WERI-Rb-1 (cell line): ENCODE results near the gene LRP11.

Experiments
- DNase-seq: peaks from one replicate; pipeline ENCODE4 v3.0.0-alpha.2; 2020
- H3K27ac ChIP-seq: fragments of 250-450 bp; sonication (Bioruptor Pico); 2 replicates; pipeline ENCODE4 v1.5.1; 2020; ENCODE audit warnings: mild to moderate bottlenecking, moderate library complexity
- H3K27me3 ChIP-seq: fragments of 250-450 bp; sonication (Bioruptor Pico); 2 replicates; pipeline ENCODE4 v1.5.1; 2021; ENCODE audit warnings: mild to moderate bottlenecking, low read depth, moderate library complexity; ENCODE audit not compliant: insufficient read depth, severe bottlenecking
- H3K36me3 ChIP-seq: fragments of 250-450 bp; sonication (Bioruptor Pico); 2 replicates; pipeline ENCODE4 v1.5.1; 2020; ENCODE audit warnings: mild to moderate bottlenecking, moderate library complexity
- H3K4me3 ChIP-seq: 2 replicates; pipeline ENCODE4 v1.5.1; 2011; ENCODE audit warnings: low read depth, mild to moderate bottlenecking, control low read depth, low read length
- H3K9me3 ChIP-seq: fragments of 250-450 bp; sonication (Bioruptor Pico); 2 replicates; pipeline ENCODE4 v1.5.1; 2021; ENCODE audit warnings: mild to moderate bottlenecking, moderate library complexity; ENCODE audit not compliant: severe bottlenecking
- TF ChIP-seq, protein P1 (sequence below): IDR thresholded peaks from 2 replicates; pipeline ENCODE4 v1.5.1; 2011; ENCODE audit warnings: low read depth, mild to moderate bottlenecking, control low read depth, inconsistent platforms, low read length

The LRP11 gene

GRCh38 chr6:149771925-149772324 is 92.2 kb downstream of the LRP11 start:
- peaks cover 52% of the 10 kb centered on the region for H3K36me3 ChIP-seq

DNA sequence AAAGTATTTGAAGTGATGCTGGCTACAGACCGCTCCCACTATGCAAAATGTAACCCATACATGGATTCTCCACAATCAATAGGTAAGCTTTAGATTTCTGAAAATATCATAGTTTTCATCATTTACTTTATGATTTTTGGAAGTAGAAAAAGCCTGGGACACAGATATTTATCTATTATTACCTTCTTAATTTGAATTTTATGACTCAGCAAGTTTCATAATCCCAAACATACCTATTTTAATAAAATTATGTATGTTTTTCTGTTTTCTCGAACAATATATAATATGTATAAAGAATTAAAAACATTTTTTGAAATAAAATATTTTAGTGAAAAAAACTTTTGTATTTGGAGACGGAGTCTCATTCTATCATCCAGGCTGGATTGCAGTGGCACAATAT is 93.0 kb downstream of the LRP11 start:
- Histone ChIP-seq H3K27ac (no peak overlapping the region), H3K27me3 (no peaks in the 10 kb centered on the region), H3K36me3 (peaks cover 53% of the 10 kb centered on the region), H3K9me3 (no peaks in the 10 kb centered on the region), H3K4me3 (no peak overlapping the region)
- no peak for DNase-seq
- TF ChIP-seq, protein P1, sequence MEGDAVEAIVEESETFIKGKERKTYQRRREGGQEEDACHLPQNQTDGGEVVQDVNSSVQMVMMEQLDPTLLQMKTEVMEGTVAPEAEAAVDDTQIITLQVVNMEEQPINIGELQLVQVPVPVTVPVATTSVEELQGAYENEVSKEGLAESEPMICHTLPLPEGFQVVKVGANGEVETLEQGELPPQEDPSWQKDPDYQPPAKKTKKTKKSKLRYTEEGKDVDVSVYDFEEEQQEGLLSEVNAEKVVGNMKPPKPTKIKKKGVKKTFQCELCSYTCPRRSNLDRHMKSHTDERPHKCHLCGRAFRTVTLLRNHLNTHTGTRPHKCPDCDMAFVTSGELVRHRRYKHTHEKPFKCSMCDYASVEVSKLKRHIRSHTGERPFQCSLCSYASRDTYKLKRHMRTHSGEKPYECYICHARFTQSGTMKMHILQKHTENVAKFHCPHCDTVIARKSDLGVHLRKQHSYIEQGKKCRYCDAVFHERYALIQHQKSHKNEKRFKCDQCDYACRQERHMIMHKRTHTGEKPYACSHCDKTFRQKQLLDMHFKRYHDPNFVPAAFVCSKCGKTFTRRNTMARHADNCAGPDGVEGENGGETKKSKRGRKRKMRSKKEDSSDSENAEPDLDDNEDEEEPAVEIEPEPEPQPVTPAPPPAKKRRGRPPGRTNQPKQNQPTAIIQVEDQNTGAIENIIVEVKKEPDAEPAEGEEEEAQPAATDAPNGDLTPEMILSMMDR: no peak

More at GRCh38 chr6:149771925-149772324, 92.2 kb downstream of the LRP11 start:
- no peak overlapping the region for H3K4me3 ChIP-seq
- TF ChIP-seq, protein P1: no peak
- no peak for DNase-seq
- no peak overlapping the region for H3K27ac ChIP-seq
- H3K9me3 ChIP-seq: no peaks in the 10 kb centered on the region
- no peaks in the 10 kb centered on the region for H3K27me3 ChIP-seq

DNA sequence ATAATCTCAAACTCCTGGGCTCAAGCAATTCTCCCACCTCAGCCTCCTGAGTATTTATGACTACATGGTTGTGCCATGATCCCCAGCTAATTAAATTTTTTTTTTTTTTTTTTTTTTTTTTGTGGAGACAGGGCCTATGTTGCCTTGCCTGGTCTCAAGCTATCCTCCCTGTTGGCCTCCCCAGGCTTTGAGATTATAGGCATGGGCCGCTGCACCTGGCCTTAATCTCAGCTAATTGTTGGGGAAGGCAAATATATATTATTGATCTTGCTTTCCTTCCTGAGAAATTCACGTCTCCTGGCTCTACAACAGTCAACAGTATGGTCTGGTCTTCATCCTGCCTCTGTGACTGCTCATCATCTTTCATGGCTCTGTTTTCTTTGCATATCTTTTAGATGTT is 94.5 kb downstream of the LRP11 start:
- peaks cover 46% of the 10 kb centered on the region for H3K36me3 ChIP-seq
- DNase-seq: no peak
- H3K27me3 ChIP-seq: no peaks in the 10 kb centered on the region
- no peak overlapping the region for H3K27ac ChIP-seq
- H3K4me3 ChIP-seq: no peak overlapping the region
- H3K9me3 ChIP-seq: peaks cover 4% of the 10 kb centered on the region
- TF ChIP-seq, protein P1: no peak
